ENCODE results near the gene SLC24A3. TPM values are rescaled to one million over a fixed set of nuclear protein-coding genes. Genes with fewer than 3 reads are reported as not detected.

SLC24A3 gene
- total RNA-seq, 2 experiments from 2014 or later, result not detected

DNA sequence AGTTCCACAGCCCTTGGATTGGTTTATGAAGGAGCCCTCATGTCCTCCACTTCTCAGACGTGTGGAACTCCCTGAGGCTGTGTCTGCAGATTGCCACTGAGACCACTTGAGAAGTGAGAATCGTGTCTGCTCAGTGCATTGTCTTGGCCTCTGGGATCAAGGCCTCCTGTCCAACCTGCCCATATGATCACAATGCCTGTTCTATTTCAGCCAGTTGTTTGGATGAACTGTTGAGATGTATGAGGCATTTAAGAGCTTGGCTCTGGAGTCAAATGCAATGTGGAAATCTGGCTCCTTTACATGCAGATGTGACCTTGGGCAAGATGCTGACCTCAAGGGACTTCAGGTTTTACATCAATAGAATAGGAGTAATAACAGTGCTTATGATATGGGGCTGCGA, 125.9 kb downstream of the SLC24A3 start:
- DNase-seq (no peak), ATAC-seq (no peak)
- no peak overlapping the region for H3K27ac Mint-ChIP-seq
- CTCF ChIA-PET, result no interaction called here
- H3K27me3 Mint-ChIP-seq, result peaks cover 3% of the 10 kb centered on the region
- no peaks in the 10 kb centered on the region for H3K4me1 Mint-ChIP-seq
- no peak overlapping the region for H3K4me3 Mint-ChIP-seq
- H3K9me3 Mint-ChIP-seq (ENCODE audit: low read depth), result no peaks in the 10 kb centered on the region
- H3K36me3 Mint-ChIP-seq, result no peaks in the 10 kb centered on the region

DNA sequence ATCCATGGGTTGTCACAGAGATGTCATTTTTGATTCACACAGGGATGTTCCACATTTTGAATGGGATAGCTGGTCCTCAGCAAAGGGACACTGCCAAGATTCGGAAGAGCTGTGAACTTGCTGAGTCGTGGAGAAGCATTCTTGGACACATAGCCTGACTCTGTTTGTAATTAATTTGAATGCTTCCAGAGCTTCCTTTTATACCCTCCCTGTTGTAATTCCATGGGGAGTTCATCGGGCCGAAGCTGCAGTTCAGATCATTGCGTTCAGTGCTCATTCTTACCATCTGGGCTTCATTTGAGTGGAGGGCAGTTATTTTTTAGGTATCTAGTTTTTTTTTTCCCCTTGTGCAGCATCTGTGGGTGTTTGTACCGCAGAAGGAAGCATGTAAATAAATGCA, 126.5 kb downstream of the SLC24A3 start:
- peaks cover 3% of the 10 kb centered on the region for H3K27me3 Mint-ChIP-seq
- no peaks in the 10 kb centered on the region for H3K9me3 Mint-ChIP-seq (ENCODE audit: low read depth)
- DNase-seq (no peak), ATAC-seq (no peak)
- H3K36me3 Mint-ChIP-seq, result no peaks in the 10 kb centered on the region
- CTCF ChIA-PET, result no interaction called here
- H3K27ac Mint-ChIP-seq, result no peak overlapping the region
- H3K4me3 Mint-ChIP-seq, result no peak overlapping the region
- no peaks in the 10 kb centered on the region for H3K4me1 Mint-ChIP-seq

DNA sequence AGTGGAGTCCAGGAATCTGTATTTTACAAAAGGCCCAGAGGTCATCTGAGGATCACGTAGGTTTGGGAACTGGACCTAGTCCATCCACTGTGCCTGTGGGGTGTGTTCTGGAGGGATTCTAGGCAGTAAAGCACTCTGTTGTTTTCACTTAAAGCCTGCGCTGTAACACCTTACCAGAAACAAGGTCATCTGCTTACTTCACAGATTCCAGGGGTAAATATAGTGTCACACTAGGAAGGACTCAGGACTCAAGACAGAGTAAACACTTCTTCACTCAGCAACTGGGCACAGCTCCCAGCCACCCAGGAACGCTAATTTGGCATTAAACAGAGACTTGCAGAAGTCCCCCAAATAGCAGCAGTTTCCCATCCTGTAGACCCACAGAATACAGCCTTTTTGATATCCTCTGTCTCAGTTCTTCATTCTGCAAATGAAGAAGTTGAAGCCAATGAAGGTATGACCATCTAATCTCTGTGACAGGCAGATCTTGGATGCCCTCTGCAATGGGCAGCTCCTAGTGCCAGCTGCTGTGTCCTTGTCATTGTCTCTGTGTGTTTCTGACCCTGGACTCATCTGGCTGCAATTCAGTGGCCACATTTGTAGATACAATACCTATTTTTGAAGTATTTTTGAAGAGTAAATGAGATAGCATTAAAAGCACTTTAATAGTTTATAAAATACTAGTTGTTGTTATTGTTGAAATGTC, 129.1 kb downstream of the SLC24A3 start:
- Mint-ChIP-seq H3K4me1 (no peaks in the 10 kb centered on the region), H3K27ac (no peak overlapping the region), H3K4me3 (no peak overlapping the region), H3K9me3 (ENCODE audit: low read depth) (no peaks in the 10 kb centered on the region), H3K36me3 (no peaks in the 10 kb centered on the region), H3K27me3 (peaks cover 5% of the 10 kb centered on the region)
- DNase-seq (no peak), ATAC-seq (no peak)
- CTCF ChIA-PET, result no interaction called here

DNA sequence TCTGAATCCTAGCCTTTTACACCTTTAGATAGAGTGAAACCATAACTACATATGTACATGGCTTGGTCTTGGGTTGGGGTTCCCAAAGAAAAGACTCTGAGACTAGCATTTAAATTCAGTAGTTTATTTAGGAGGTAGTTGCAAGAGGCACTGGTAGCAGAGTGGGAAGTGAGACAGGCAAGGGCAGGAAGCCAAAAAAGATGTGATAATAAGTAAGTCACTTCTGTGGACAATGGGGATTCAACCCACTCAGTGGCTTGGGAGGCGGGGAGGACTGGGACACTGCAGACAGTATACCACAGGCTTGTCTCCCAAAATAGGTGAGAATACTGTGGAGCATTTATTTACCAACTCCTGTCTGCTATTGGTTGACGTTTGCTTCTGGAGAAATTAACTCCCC, 131.9 kb downstream of the SLC24A3 start:
- H3K36me3 Mint-ChIP-seq, result no peaks in the 10 kb centered on the region
- H3K4me3 Mint-ChIP-seq, result no peak overlapping the region
- no peak overlapping the region for H3K27ac Mint-ChIP-seq
- CTCF ChIA-PET, result no interaction called here
- peaks cover 2% of the 10 kb centered on the region for H3K27me3 Mint-ChIP-seq
- no peak for DNase-seq
- no peaks in the 10 kb centered on the region for H3K4me1 Mint-ChIP-seq
- no peak for ATAC-seq
- H3K9me3 Mint-ChIP-seq (ENCODE audit: low read depth), result no peaks in the 10 kb centered on the region

DNA sequence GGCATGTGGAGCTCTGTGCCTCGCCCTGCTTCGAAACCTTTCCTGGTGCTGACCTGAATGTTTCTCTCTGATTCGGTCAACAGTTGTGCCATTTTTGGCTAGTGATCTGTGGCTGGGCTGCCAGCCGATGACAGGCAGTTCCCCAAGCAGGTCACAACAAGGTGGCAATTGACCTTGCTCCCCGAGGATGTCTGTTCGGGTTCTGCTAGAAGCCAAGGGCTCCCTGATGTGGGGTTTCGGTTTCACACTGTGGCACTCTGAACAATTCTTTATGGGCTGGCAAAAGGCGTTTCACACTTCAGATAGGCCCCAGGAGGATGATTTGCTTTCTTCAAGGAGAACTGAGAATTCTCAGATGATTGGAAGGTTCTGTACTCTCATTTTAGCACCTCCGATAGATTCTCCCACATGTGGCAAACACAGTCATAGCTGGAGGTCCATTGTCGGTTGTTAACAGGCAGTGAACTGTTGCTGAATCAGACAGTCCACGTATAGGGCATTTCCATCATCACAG, 135.6 kb downstream of the SLC24A3 start:
- no peaks in the 10 kb centered on the region for H3K36me3 Mint-ChIP-seq
- H3K27me3 Mint-ChIP-seq, result peaks cover 2% of the 10 kb centered on the region
- DNase-seq (no peak), ATAC-seq (no peak)
- CTCF ChIA-PET, result no interaction called here
- H3K9me3 Mint-ChIP-seq (ENCODE audit: low read depth), result no peaks in the 10 kb centered on the region
- no peak overlapping the region for H3K4me3 Mint-ChIP-seq
- no peak overlapping the region for H3K27ac Mint-ChIP-seq
- no peaks in the 10 kb centered on the region for H3K4me1 Mint-ChIP-seq

DNA sequence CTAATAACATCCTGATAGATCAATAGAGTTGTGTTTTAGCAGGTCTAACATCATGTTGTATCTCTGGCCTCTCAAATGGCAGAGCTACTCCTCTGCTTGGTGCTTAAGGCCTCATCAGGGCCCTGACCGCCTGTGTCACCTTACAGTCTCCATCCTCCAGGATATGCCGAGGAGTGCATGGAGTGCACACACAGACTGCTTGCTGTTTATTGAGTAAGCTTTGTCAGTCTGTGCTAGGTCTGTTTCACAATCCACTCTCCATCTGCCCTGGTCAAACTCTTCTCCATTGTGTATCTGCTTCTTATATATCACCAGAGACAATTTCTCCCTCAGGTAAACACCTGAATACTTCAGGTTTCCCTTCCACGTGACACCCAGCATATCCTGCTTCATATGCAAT, 136.1 kb downstream of the SLC24A3 start:
- no peaks in the 10 kb centered on the region for H3K36me3 Mint-ChIP-seq
- H3K27ac Mint-ChIP-seq, result no peak overlapping the region
- ATAC-seq (no peak), DNase-seq (no peak)
- H3K9me3 Mint-ChIP-seq (ENCODE audit: low read depth), result no peaks in the 10 kb centered on the region
- CTCF ChIA-PET, result no interaction called here
- peaks cover 2% of the 10 kb centered on the region for H3K27me3 Mint-ChIP-seq
- H3K4me3 Mint-ChIP-seq, result no peak overlapping the region
- H3K4me1 Mint-ChIP-seq, result no peaks in the 10 kb centered on the region

DNA sequence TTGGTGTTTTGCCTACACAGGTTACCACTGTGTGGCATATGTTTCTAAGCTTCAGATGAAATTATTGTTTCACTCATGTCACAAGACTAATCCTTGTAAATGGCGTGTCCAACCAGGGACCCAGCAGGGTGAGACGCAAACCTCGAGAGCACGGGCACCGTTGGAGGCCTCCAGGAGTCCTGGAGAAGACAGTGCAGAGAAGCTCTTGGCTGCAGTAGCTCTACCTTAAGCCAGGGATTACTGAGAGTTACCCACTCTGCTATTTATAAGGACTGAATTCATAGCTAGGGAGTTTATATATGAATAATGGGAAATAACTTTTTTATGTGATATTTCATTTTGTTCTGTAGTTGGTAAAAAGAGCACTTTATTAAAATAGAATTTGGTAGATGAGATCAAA, 137.4 kb downstream of the SLC24A3 start:
- DNase-seq (no peak), ATAC-seq (no peak)
- H3K4me3 Mint-ChIP-seq, result no peak overlapping the region
- no peaks in the 10 kb centered on the region for H3K36me3 Mint-ChIP-seq
- H3K27me3 Mint-ChIP-seq, result no peaks in the 10 kb centered on the region
- no peaks in the 10 kb centered on the region for H3K4me1 Mint-ChIP-seq
- no peaks in the 10 kb centered on the region for H3K9me3 Mint-ChIP-seq (ENCODE audit: low read depth)
- CTCF ChIA-PET, result no interaction called here
- H3K27ac Mint-ChIP-seq, result no peak overlapping the region

DNA sequence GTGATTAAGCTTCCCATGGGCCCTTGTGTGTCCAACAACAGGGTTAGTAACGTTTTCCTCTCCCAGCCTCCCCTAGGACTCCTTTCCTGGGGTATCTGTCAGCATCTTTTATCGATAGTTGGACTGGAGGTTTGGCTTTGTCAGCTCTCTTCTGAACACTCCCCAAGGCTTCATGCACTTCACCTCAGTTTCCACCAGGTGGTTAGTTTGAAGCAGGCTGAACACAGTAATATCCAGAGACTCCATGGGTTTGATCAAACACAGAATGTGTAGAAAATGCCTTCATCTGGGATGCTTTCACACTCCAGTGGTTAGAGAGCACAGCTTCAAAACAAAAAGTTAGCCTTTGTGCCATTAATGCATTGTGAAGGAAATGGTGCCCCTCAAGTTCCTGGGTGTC, 139.1 kb downstream of the SLC24A3 start:
- CTCF ChIA-PET, result no interaction called here
- Mint-ChIP-seq H3K4me1 (no peaks in the 10 kb centered on the region), H3K27me3 (no peaks in the 10 kb centered on the region), H3K9me3 (ENCODE audit: low read depth) (no peaks in the 10 kb centered on the region), H3K4me3 (no peak overlapping the region), H3K27ac (no peak overlapping the region), H3K36me3 (no peaks in the 10 kb centered on the region)
- no peak for DNase-seq
- ATAC-seq, result no peak

DNA sequence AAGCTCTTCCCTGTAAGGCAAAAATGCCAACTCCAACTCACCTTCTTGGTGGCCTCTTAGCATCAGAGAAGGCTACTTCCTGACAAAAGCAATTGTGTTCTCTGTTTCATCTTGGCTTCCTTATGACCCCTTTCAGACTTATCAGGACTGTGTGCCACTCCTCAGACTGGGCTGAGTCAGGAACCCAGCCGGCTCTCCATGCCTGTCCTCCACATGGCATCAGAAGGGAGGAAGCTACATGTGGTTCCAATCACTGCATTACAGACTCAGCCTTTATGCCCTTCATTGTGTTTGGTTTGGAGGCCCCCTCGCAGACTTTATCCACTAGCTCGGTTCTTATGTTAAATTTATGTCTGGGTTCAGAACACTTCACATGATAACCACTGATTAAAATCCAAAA, 142.5 kb downstream of the SLC24A3 start:
- no peaks in the 10 kb centered on the region for H3K27me3 Mint-ChIP-seq
- CTCF ChIA-PET, result interaction anchor here (0.6 kb wide), 1 partner anchor 1850 kb away, joined by 3 read pairs; no protein-coding TSS in a partner anchor
- H3K36me3 Mint-ChIP-seq, result no peaks in the 10 kb centered on the region
- no peak overlapping the region for H3K4me3 Mint-ChIP-seq
- no peak overlapping the region for H3K27ac Mint-ChIP-seq
- DNase-seq (no peak), ATAC-seq (no peak)
- no peaks in the 10 kb centered on the region for H3K9me3 Mint-ChIP-seq (ENCODE audit: low read depth)
- H3K4me1 Mint-ChIP-seq, result no peaks in the 10 kb centered on the region

DNA sequence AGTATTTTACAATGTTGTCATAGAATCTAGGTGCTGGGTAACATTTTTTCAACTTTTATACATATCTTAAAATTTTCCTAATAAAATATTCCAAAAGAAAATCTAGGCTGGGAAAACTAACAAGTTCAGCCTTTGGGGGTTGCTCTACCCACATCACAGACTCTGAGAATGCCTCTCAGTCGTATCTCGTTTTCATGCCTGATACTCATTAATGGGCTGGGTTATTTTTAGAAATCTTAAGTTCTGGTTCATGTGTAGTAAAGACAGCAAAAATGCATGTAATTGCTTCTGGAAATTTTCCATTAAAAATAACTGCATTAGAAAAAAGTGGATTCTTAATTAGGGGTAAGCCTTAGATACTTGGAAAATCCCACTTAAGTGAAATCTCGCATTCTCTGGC, 149.3 kb downstream of the SLC24A3 start:
- no peaks in the 10 kb centered on the region for H3K9me3 Mint-ChIP-seq (ENCODE audit: low read depth)
- H3K4me1 Mint-ChIP-seq, result no peaks in the 10 kb centered on the region
- CTCF ChIA-PET, result no interaction called here
- H3K27ac Mint-ChIP-seq, result no peak overlapping the region
- no peak for DNase-seq
- no peaks in the 10 kb centered on the region for H3K27me3 Mint-ChIP-seq
- H3K36me3 Mint-ChIP-seq, result no peaks in the 10 kb centered on the region
- no peak for ATAC-seq
- H3K4me3 Mint-ChIP-seq, result no peak overlapping the region

DNA sequence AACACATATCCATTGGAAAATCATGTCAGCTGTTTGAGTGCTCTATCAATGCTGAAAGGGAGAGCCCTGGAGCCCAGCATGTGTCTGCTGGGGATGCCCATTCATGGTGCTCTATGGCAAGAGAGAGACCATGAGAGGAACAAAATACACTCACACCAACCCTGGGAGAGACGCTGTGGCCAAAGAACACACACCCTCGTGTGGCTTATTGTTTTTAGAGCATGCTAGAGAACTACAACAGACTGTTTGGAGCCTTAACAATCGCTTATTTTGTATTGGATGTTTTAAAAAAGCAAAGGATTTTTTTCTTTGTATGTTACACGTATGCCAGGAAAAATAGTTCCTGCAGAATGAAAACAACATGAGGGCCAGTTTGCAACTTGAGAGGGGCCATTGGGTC, 151.0 kb downstream of the SLC24A3 start:
- Mint-ChIP-seq H3K9me3 (ENCODE audit: low read depth) (no peaks in the 10 kb centered on the region), H3K27ac (no peak overlapping the region), H3K27me3 (no peaks in the 10 kb centered on the region), H3K4me1 (no peaks in the 10 kb centered on the region), H3K4me3 (no peak overlapping the region), H3K36me3 (no peaks in the 10 kb centered on the region)
- CTCF ChIA-PET, result no interaction called here
- no peak for ATAC-seq
- no peak for DNase-seq

DNA sequence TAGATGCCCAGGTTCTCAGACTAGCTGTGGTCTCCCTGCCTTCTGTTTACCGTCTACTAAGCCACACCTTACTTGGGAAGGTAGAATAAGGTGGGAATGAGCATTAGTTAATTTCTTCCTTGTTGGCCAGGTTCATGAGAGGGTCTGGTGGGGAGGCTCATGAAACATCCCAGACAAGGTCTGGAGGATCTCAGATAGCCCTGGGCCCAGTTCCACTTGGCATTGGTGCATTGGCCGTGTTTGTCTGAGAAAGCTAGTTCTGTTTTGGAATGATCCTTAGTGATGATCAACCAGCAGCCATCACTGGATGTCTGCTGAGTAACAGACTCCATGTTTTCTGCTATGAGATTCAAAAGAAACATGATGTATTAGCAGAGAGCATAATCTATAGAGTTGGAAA, 155.1 kb downstream of the SLC24A3 start:
- Mint-ChIP-seq H3K4me1 (no peaks in the 10 kb centered on the region), H3K4me3 (no peak overlapping the region), H3K9me3 (ENCODE audit: low read depth) (no peaks in the 10 kb centered on the region), H3K36me3 (no peaks in the 10 kb centered on the region), H3K27ac (no peak overlapping the region), H3K27me3 (no peaks in the 10 kb centered on the region)
- ATAC-seq (no peak), DNase-seq (no peak)
- CTCF ChIA-PET, result no interaction called here

DNA sequence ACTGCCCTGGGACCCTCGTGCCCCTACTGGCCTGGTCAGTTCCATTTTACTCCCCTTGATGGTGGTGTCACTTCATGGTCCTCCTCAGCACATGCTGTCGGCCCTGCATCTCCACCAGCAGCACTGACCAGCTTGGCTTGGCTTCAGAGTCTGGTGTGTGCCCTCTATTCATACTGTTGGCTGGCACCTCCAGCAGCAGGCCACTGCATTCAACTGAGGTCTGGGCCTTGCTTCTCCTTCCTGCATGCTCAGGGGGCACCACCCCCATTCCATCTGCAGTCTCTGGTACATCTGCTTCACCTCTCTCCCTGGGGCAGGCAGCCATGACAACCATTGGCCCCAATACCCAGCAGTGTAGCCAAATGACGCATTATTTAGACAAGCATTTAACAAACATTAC, 155.9 kb downstream of the SLC24A3 start:
- H3K4me3 Mint-ChIP-seq, result no peak overlapping the region
- DNase-seq (no peak), ATAC-seq (no peak)
- no peak overlapping the region for H3K27ac Mint-ChIP-seq
- CTCF ChIA-PET, result no interaction called here
- H3K36me3 Mint-ChIP-seq, result no peaks in the 10 kb centered on the region
- no peaks in the 10 kb centered on the region for H3K4me1 Mint-ChIP-seq
- no peaks in the 10 kb centered on the region for H3K9me3 Mint-ChIP-seq (ENCODE audit: low read depth)
- H3K27me3 Mint-ChIP-seq, result no peaks in the 10 kb centered on the region

DNA sequence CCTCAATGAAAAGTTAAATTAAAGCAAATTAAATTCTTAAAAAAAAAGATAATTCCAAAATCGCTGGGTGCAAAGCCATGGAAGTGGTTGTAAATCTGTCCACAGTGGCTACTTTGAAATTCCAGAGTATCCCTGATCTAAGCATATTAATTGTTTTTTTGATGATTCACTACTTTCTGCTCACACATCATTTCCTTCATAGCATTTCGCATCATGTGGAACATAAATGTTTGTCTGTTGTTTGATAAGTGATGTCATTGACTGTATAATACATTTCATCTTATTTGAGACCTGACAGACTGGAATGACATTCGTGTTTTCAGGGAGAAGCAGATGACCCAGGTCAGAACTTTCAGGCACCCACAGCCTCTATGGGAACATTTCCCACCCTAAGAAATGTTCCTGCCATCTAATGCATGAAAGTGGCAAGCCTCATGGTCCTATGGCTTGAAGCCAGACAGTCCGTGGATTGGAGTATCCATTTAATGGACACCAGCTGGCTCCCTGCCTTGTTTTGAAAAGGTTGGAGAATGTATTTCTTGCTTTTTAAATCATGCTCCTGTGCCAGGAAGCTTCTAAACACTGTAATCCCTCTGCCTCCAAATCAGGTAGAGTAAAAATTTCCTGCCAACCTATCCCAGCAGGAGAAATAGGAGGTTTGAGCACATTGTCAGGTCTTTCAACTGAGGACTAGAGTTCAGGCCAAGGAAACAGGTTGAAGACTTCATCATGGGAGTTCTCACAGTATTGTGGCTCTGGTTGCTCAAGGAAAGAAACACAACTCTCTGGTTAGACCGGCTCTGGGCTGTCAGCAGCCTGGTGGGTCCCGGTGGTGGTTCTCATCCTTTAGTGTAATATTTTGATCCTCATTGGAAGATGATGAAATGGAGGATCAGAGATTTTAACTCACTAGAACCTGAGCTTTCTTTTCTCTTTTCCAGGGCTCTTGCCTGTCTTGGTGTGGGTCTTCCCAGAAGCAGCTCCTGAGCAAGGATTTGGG, 157.9 kb downstream of the SLC24A3 start:
- Mint-ChIP-seq H3K27ac (no peak overlapping the region), H3K36me3 (no peaks in the 10 kb centered on the region), H3K4me1 (no peaks in the 10 kb centered on the region), H3K4me3 (no peak overlapping the region), H3K9me3 (ENCODE audit: low read depth) (no peaks in the 10 kb centered on the region), H3K27me3 (no peaks in the 10 kb centered on the region)
- CTCF ChIA-PET, result no interaction called here
- no peak for DNase-seq
- no peak for ATAC-seq
